Endothelial cell of umbilical vein (primary cell): ENCODE results near the gene SMAD6. TPM values are rescaled to one million over a fixed set of nuclear protein-coding genes. Genes with fewer than 3 reads are reported as not detected.

Source experiments
- BruUV-seq: library from RNA; stranded (reverse); fragments of 400-500 nt; replicated peaks from 2 replicates; lab custom pipeline; 2021; lab: Mats Ljungman, UMichigan
- CTCF ChIA-PET: fragments of 300-600, 350-600 bp; sonication (Branson Sonifier 250); formaldehyde crosslinking; loops from one replicate; lab custom pipeline; 2021; ENCODE audit warnings: antibody characterized with exemption, inconsistent platforms; lab: Charles Lee
- POLR2A ChIA-PET: fragments of 300-600, 350-600 bp; sonication (Branson Sonifier 250); formaldehyde crosslinking; loops from one replicate; lab custom pipeline; 2021; ENCODE audit warnings: antibody characterized with exemption, inconsistent platforms; lab: Charles Lee
- DNase-seq: peaks from one replicate; pipeline ENCODE4 v3.0.0-alpha.2; 2011; ENCODE audit warnings: low read depth, low spot score
- FAIRE-seq: peaks from 2 replicates; lab custom pipeline; 2011; peaks lifted over from hg19 to GRCh38; lab: Jason Lieb, UNC
- H2AFZ ChIP-seq: 2 replicates; pipeline ENCODE4 v1.6.0; 2012; ENCODE audit warnings: low read depth, low read length, control low read depth, inconsistent platforms
- H3K27ac ChIP-seq: 2 replicates; pipeline ENCODE4 v1.5.1; 2011; ENCODE audit warnings: low read depth, mild to moderate bottlenecking, control low read depth, low read length, moderate library complexity; ENCODE audit not compliant: insufficient read depth
- H3K27me3 ChIP-seq, 2 experiments: 2 replicates each; pipeline versions ENCODE4 v1.6.0 to v1.6.1; 2011; ENCODE audit warnings: low read length in 2 of 2, mixed read lengths in 1 of 2; ENCODE audit not compliant: control insufficient read depth in 2 of 2, insufficient read depth in 2 of 2
- H3K36me3 ChIP-seq, 2 experiments: 2 replicates in 1 of 2; 3 replicates in 1 of 2; pipeline ENCODE4 v1.5.1; 2011; ENCODE audit warnings: low read length in 2 of 2, mild to moderate bottlenecking in 1 of 2, moderate library complexity in 1 of 2; ENCODE audit not compliant: control insufficient read depth in 2 of 2, insufficient read depth in 2 of 2; ENCODE audit errors: extremely low read depth in 1 of 2
- H3K4me1 ChIP-seq: 3 replicates; pipeline ENCODE4 v1.5.1; 2011; ENCODE audit warnings: mild to moderate bottlenecking, low read length; ENCODE audit not compliant: control insufficient read depth, insufficient read depth; ENCODE audit errors: extremely low read depth
- H3K4me2 ChIP-seq: 2 replicates; pipeline ENCODE4 v1.6.1; 2011; ENCODE audit warnings: low read length, control low read depth, mixed read lengths; ENCODE audit not compliant: insufficient read depth
- H3K4me3 ChIP-seq, 3 experiments: fragments of 200-600 bp in 1 of 3; sonication (generic), shearing (Covaris generic) in 1 of 3; replicated peaks in 1 of 3; 2 replicates each; pipeline ENCODE4 v1.5.1; 2011 to 2016; ENCODE audit warnings: control low read depth in 3 of 3, low read length in 3 of 3, mild to moderate bottlenecking in 2 of 3, inconsistent platforms in 1 of 3, low read depth in 1 of 3, moderate library complexity in 1 of 3; ENCODE audit not compliant: insufficient read depth in 1 of 3
- H3K79me2 ChIP-seq: 2 replicates; pipeline ENCODE4 v1.6.0; 2012; ENCODE audit warnings: low read length, inconsistent platforms; ENCODE audit not compliant: control insufficient read depth, insufficient read depth
- H3K9ac ChIP-seq: replicated peaks from 2 replicates; pipeline ENCODE3; 2011; ENCODE audit warnings: low read length, control low read depth; ENCODE audit not compliant: insufficient read depth; ENCODE audit errors: extremely low read depth
- H3K9me1 ChIP-seq: replicated peaks from 3 replicates; pipeline ENCODE4 v1.6.0; 2011; ENCODE audit warnings: mild to moderate bottlenecking, low read length; ENCODE audit not compliant: control insufficient read depth, insufficient read depth; ENCODE audit errors: extremely low read depth
- H3K9me3 ChIP-seq: replicated peaks from 2 replicates; pipeline ENCODE4 v1.5.1; 2012; ENCODE audit warnings: low read length, inconsistent platforms; ENCODE audit not compliant: control insufficient read depth, insufficient read depth
- H4K20me1 ChIP-seq: replicated peaks from 2 replicates; pipeline ENCODE3; 2011; ENCODE audit warnings: mild to moderate bottlenecking, low read length; ENCODE audit not compliant: control insufficient read depth, insufficient read depth; ENCODE audit errors: extremely low read depth
- EZH2 ChIP-seq: IDR thresholded peaks from 2 replicates; pipeline ENCODE4 v1.6.1; 2012; ENCODE audit warnings: borderline replicate concordance, low read depth, mild to moderate bottlenecking, moderate library complexity, low read length, inconsistent platforms; ENCODE audit not compliant: severe bottlenecking
- FOS ChIP-seq: IDR thresholded peaks from 2 replicates; pipeline ENCODE4 v1.6.1; 2011; ENCODE audit warnings: mild to moderate bottlenecking, low read length, moderate library complexity, borderline replicate concordance; ENCODE audit not compliant: insufficient read depth
- GATA2 ChIP-seq: IDR thresholded peaks from 2 replicates; pipeline ENCODE4 v1.7.0; 2011; ENCODE audit warnings: low read depth, mild to moderate bottlenecking, moderate library complexity, mixed read lengths, low read length; ENCODE audit not compliant: insufficient read length, insufficient read depth
- JUN ChIP-seq: IDR thresholded peaks from 2 replicates; pipeline ENCODE4 v1.6.1; 2011; ENCODE audit warnings: borderline replicate concordance, low read depth; ENCODE audit not compliant: insufficient read length, insufficient read depth
- MYC ChIP-seq: IDR thresholded peaks from one replicate; pipeline ENCODE4 v1.6.1; 2011; ENCODE audit warnings: mild to moderate bottlenecking, low read depth, low read length
- POLR2A ChIP-seq: IDR thresholded peaks from 2 replicates; pipeline ENCODE4 v1.6.1; 2012; ENCODE audit warnings: low read depth, mild to moderate bottlenecking, control low read depth, low read length
- POLR2AphosphoS5 ChIP-seq: IDR thresholded peaks from 2 replicates; pipeline ENCODE4 v1.6.1; 2012; ENCODE audit warnings: low read depth, mild to moderate bottlenecking, control low read depth, low read length, moderate library complexity; ENCODE audit not compliant: insufficient read depth
- dilution Hi-C: fragments of 300-500 bp; cut with MboI; formaldehyde crosslinking; loops from one replicate; pipeline ENCODE4 v1.15.0; 2019; ENCODE audit warnings: low sequenced_read_pairs; ENCODE audit not compliant: extremely low pct_ligation_motif_present
- intact Hi-C: fragments of 100-400 bp; cut with micrococcal nuclease; formaldehyde crosslinking; loops from one replicate; pipeline ENCODE4 v1.10.0; 2022
- polyA plus RNA-seq, 4 experiments: library from polyadenylated mRNA; depleted of rRNA in 3 of 4; stranded (reverse) in 3 of 4; unstranded in 1 of 4; fragments of >200 nt; gene quantifications; 2 replicates each; pipeline versions ENCODE4 v1.2.1 to v1.2.3, GENCODE V29; 2011 to 2012; ENCODE audit warnings: missing spikeins in 1 of 4
- total RNA-seq: library from RNA; stranded (reverse); gene quantifications from 2 replicates; pipeline ENCODE4 v1.2.3, GENCODE V29; 2021
- TF ChIP-seq, protein P1 (sequence below), 2 donors: IDR thresholded peaks; 1 replicate in 1 of 2; 2 replicates in 1 of 2; pipeline ENCODE4 v1.5.1; 2011; ENCODE audit warnings: low read length in 2 of 2, mild to moderate bottlenecking in 2 of 2, moderate library complexity in 2 of 2, control low read depth in 1 of 2, inconsistent platforms in 1 of 2, low read depth in 1 of 2; ENCODE audit not compliant: insufficient read depth in 1 of 2; ENCODE audit errors: extremely low read depth in 1 of 2
- TF ChIP-seq, protein P2 (sequence below): IDR thresholded peaks from 2 replicates; pipeline ENCODE4 v1.6.1; 2011; ENCODE audit not compliant: insufficient read depth, insufficient read length

SMAD6 gene
- total and polyA plus RNA-seq, 2 donors (not counting 3 experiments of a cell fraction or from before 2014, with no cell fraction given), result 7.3 to 12.5 TPM

DNA sequence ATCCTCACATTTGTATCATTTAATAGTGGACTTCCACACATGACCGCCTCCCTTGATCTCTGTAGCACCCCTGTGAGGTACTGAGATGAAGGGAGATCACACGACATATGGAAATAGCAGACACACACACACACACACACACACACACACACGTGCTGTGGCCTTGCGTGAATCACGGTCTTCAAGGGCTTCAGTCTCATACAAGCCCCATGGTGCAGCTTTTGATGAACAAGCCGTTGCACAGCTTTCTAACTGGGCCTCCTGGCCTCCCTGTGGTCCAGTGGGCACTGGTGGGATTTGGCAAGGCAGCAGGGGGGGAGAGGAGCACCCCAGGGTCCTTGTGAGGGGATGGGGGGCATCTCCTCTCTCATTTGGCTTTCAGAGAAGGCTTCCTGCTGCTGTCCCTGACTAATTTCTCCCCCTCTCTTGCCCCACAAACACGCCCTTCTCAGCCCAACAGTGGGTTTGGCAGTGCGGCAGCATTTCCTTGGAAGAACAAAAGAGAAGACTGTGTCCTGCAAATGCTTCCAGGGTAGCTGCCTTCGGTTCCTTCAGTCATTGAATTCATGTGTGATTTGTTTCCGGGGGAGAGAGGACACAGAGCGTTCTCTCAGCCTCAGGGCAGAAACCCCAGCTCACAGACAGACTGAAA, 98.7 kb downstream of the SMAD6 start:
- intact Hi-C loops, result no loop called here
- dilution Hi-C loops, result no loop called here
- Histone ChIP-seq H3K27me3 (no peaks in the 10 kb centered on the region), H4K20me1 (no peaks in the 10 kb centered on the region), H3K79me2 (no peaks in the 10 kb centered on the region), H3K4me1 (peaks cover 31% of the 10 kb centered on the region), H3K9me3 (no peaks in the 10 kb centered on the region), H3K9me1 (no peaks in the 10 kb centered on the region), H3K4me2 (no peak overlapping the region), H2AFZ (no peak overlapping the region), H3K4me3 (no peak overlapping the region), H3K9ac (no peak overlapping the region), H3K36me3 (no peaks in the 10 kb centered on the region), H3K27ac (no peak overlapping the region)
- BruUV-seq, result no TSS peak
- ChIA-PET CTCF (interaction anchor here (1.1 kb wide), 1 partner anchor 50 kb away, joined by 5 read pairs; no protein-coding TSS in a partner anchor), POLR2A (no interaction called here)
- DNase-seq (no peak), FAIRE-seq (no peak)
- TF ChIP-seq EZH2, result no peak
- no peak for TF ChIP-seq POLR2A
- no peak for TF ChIP-seq POLR2AphosphoS5
- TF ChIP-seq GATA2, result no peak
- TF ChIP-seq MYC, result no peak
- TF ChIP-seq, protein P1, sequence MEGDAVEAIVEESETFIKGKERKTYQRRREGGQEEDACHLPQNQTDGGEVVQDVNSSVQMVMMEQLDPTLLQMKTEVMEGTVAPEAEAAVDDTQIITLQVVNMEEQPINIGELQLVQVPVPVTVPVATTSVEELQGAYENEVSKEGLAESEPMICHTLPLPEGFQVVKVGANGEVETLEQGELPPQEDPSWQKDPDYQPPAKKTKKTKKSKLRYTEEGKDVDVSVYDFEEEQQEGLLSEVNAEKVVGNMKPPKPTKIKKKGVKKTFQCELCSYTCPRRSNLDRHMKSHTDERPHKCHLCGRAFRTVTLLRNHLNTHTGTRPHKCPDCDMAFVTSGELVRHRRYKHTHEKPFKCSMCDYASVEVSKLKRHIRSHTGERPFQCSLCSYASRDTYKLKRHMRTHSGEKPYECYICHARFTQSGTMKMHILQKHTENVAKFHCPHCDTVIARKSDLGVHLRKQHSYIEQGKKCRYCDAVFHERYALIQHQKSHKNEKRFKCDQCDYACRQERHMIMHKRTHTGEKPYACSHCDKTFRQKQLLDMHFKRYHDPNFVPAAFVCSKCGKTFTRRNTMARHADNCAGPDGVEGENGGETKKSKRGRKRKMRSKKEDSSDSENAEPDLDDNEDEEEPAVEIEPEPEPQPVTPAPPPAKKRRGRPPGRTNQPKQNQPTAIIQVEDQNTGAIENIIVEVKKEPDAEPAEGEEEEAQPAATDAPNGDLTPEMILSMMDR (IDR thresholded peaks at IDR 0.05; ENCODE audit: extremely low read depth in 1 of 2, insufficient read depth in 1 of 2, low read depth in 1 of 2, low read length in 2 of 2), result no peak
- TF ChIP-seq, protein P2, sequence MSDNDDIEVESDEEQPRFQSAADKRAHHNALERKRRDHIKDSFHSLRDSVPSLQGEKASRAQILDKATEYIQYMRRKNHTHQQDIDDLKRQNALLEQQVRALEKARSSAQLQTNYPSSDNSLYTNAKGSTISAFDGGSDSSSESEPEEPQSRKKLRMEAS, result no peak
- no peak for TF ChIP-seq JUN
- TF ChIP-seq FOS, result no peak
